GM21367 (cell line): Measurements from ENCODE around the gene NACC1.

Experiments used
- ATAC-seq: cut with Tn5 transposase; IDR thresholded peaks from one replicate; pipeline ENCODE4 v1.9.1; 2021; ENCODE audit not compliant: unreplicated experiment

NACC1 gene

GRCh38 chr19:13189600-13189999, 71.5 kb downstream of the NACC1 start:
- no peak for ATAC-seq
